ENCODE measurements around the gene MEIOSIN. TPM values are rescaled to one million over a fixed set of nuclear protein-coding genes. Genes with fewer than 3 reads are reported as not detected.
"Not testable (repeated sequence)": the region's sequence is repeated elsewhere in the genome, so short reads cannot be mapped to it uniquely, and the experiment has no call there.

Gene MEIOSIN
- total and polyA plus RNA-seq, 2 donors (not counting 1 experiment from before 2014, with no cell fraction given) = not detected

DNA sequence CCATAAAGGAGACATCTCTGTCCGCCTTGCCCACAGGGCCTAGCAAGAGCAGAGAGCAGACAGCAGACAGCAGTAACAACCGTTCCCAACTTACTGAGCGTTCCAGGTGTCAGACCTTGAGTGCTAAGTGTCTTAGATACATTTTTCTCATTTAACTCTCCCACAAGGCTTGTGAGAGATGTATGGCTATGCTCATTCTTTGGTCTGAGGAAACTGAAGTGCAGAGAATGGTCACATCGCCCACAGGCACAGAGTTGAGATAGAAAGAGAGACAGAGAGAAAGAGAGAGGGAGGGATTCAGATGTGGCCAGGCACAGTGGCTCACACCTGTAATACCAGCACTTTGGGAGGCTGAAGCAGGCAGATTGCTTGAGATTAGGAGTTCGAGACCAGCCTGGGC is 14.3 kb downstream of the MEIOSIN start:
- no peaks in the 10 kb centered on the region for H3K4me1 Mint-ChIP-seq
- peaks cover 17% of the 10 kb centered on the region for H3K27me3 Mint-ChIP-seq
- Histone ChIP-seq H3K9ac (ENCODE audit: low read length) (no peak overlapping the region), H3K36me3 (replicated peaks in 1 of 2; ENCODE audit: control extremely low read depth in 1 of 2, control insufficient read depth in 1 of 2, extremely low read depth in 1 of 2, insufficient read depth in 2 of 2, low read length in 1 of 2) (no peaks in the 10 kb centered on the region), H3K4me1 (ENCODE audit: control insufficient read depth in 2 of 2, insufficient read depth in 2 of 2, low read length in 2 of 2) (no peaks in the 10 kb centered on the region), H3K9me3 (ENCODE audit: control extremely low read depth in 1 of 3, control insufficient read depth in 2 of 3, insufficient read depth in 1 of 3, low read length in 2 of 3) (no peaks in the 10 kb centered on the region), H3K79me2 (ENCODE audit: control insufficient read depth, insufficient read depth, low read length) (no peaks in the 10 kb centered on the region), H4K20me1 (ENCODE audit: control insufficient read depth, insufficient read depth, low read length, poor library complexity, severe bottlenecking) (no peaks in the 10 kb centered on the region), H3K4me2 (replicated peaks; ENCODE audit: low read depth, low read length, poor library complexity, severe bottlenecking) (no peak overlapping the region), H2AFZ (ENCODE audit: insufficient read depth, low read depth, low read length, poor library complexity, severe bottlenecking) (no peak overlapping the region), H3K4me3 (ENCODE audit: control extremely low read depth in 1 of 5, extremely low read depth in 1 of 5, insufficient read depth in 1 of 5, low read depth in 2 of 5, low read length in 4 of 5) (no peak overlapping the region), H3K27me3 (replicated peaks in 1 of 4; ENCODE audit: control extremely low read depth in 1 of 4, control insufficient read depth in 3 of 4, insufficient read depth in 4 of 4, low read length in 3 of 4) (peaks cover 0 to 8% (median 2%) of the 10 kb centered on the region in 4 experiments), H3K27ac (ENCODE audit: low read length in 2 of 2) (no peak overlapping the region)
- intact Hi-C loops (cut with micrococcal nuclease) = no loop called here
- TF ChIP-seq, protein P1, sequence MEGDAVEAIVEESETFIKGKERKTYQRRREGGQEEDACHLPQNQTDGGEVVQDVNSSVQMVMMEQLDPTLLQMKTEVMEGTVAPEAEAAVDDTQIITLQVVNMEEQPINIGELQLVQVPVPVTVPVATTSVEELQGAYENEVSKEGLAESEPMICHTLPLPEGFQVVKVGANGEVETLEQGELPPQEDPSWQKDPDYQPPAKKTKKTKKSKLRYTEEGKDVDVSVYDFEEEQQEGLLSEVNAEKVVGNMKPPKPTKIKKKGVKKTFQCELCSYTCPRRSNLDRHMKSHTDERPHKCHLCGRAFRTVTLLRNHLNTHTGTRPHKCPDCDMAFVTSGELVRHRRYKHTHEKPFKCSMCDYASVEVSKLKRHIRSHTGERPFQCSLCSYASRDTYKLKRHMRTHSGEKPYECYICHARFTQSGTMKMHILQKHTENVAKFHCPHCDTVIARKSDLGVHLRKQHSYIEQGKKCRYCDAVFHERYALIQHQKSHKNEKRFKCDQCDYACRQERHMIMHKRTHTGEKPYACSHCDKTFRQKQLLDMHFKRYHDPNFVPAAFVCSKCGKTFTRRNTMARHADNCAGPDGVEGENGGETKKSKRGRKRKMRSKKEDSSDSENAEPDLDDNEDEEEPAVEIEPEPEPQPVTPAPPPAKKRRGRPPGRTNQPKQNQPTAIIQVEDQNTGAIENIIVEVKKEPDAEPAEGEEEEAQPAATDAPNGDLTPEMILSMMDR (IDR thresholded peaks at IDR 0.05) = no peak
- no peak for TF ChIP-seq EZH2 (IDR thresholded peaks at IDR 0.05; ENCODE audit: borderline replicate concordance, insufficient read depth, low read depth, low read length, poor library complexity, severe bottlenecking)
- H3K4me3 Mint-ChIP-seq = no peak overlapping the region
- WGBS (ENCODE audit: insufficient coverage) = 95% methylated on average over 2 of the region's 5 CpGs
- H3K9me3 Mint-ChIP-seq (ENCODE audit: insufficient read depth) = no peaks in the 10 kb centered on the region
- DNase-seq (no peak), ATAC-seq (ENCODE audit: low read depth) (no peak)
- ChIA-PET POLR2A (no interaction called here), CTCF (interaction anchor here (1.7 kb wide), 1 partner anchor 23 kb away, joined by 3 read pairs; no protein-coding TSS in a partner anchor)
- H3K27ac Mint-ChIP-seq = no peak overlapping the region

DNA sequence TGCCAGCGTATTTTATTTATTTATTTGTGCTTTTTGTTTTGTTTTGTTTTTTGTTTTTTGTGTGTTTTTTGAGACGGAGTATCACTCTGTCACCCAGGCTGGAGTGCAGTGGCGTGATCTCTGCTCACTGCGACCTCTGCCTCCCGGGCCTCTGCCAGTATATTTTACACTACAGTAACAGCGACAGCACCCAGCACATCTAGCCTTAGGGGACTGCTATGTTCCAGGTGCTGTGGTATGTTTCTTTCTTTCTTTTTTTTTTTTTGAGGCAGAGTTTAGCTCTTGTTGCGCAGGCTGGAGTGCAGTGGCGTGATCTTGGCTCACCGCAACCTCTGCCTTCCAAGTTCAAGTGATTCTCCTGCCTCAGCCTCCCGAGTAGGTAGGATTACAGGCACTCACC is 18.2 kb downstream of the MEIOSIN start:
- intact Hi-C loops (cut with micrococcal nuclease); H3K79me2 ChIP-seq (ENCODE audit: control insufficient read depth, insufficient read depth, low read length); H3K27me3 ChIP-seq (replicated peaks in 1 of 4; ENCODE audit: control extremely low read depth in 1 of 4, control insufficient read depth in 3 of 4, insufficient read depth in 4 of 4, low read length in 3 of 4); H3K4me3 Mint-ChIP-seq; H3K9me3 ChIP-seq (ENCODE audit: control extremely low read depth in 1 of 3, control insufficient read depth in 2 of 3, insufficient read depth in 1 of 3, low read length in 2 of 3); H4K20me1 ChIP-seq (ENCODE audit: control insufficient read depth, insufficient read depth, low read length, poor library complexity, severe bottlenecking); H3K4me1 Mint-ChIP-seq; ATAC-seq (ENCODE audit: low read depth); H3K4me2 ChIP-seq (replicated peaks; ENCODE audit: low read depth, low read length, poor library complexity, severe bottlenecking); H3K36me3 ChIP-seq (replicated peaks in 1 of 2; ENCODE audit: control extremely low read depth in 1 of 2, control insufficient read depth in 1 of 2, extremely low read depth in 1 of 2, insufficient read depth in 2 of 2, low read length in 1 of 2); H3K9me3 Mint-ChIP-seq (ENCODE audit: insufficient read depth); H3K27ac ChIP-seq (ENCODE audit: low read length in 2 of 2); CTCF ChIA-PET; H3K4me3 ChIP-seq (ENCODE audit: control extremely low read depth in 1 of 5, extremely low read depth in 1 of 5, insufficient read depth in 1 of 5, low read depth in 2 of 5, low read length in 4 of 5); H3K9ac ChIP-seq (ENCODE audit: low read length); DNase-seq; H2AFZ ChIP-seq (ENCODE audit: insufficient read depth, low read depth, low read length, poor library complexity, severe bottlenecking); H3K27ac Mint-ChIP-seq; H3K4me1 ChIP-seq (ENCODE audit: control insufficient read depth in 2 of 2, insufficient read depth in 2 of 2, low read length in 2 of 2): not testable (repeated sequence)
- POLR2A ChIA-PET = interaction anchor here (0.7 kb wide), 1 partner anchor 1478 kb away, joined by 7 read pairs; no protein-coding TSS in a partner anchor
- 80% methylated on average over 1 of the region's 10 CpGs for WGBS (ENCODE audit: insufficient coverage)
- peaks cover 11% of the 10 kb centered on the region for H3K27me3 Mint-ChIP-seq

Data from B cell (primary cell).